HepG2 (cell line): ENCODE results near the gene PDGFRA.

Source experiments
- CTCF ChIP-seq: sonication (generic); formaldehyde crosslinking; IDR thresholded peaks from 2 replicates; pipeline ENCODE4 v1.5.0; 2020; ENCODE audit warnings: mild to moderate bottlenecking, missing genetic modification reagents, moderate library complexity
- JUNB ChIP-seq: sonication (generic); formaldehyde crosslinking; IDR thresholded peaks from 2 replicates; pipeline ENCODE4 v1.8.0; 2022; ENCODE audit warnings: missing genetic modification reagents, mild to moderate bottlenecking, borderline replicate concordance
- MNT ChIP-seq: fragments of 450-650 bp; IDR thresholded peaks from 2 replicates; pipeline ENCODE4 v1.6.1; 2016
- MZF1 ChIP-seq: sonication (generic); formaldehyde crosslinking; IDR thresholded peaks from 2 replicates; pipeline ENCODE4 v1.8.1; 2023; ENCODE audit warnings: mild to moderate bottlenecking, missing genetic modification reagents, borderline replicate concordance
- PBX3 ChIP-seq: sonication (generic); formaldehyde crosslinking; IDR thresholded peaks from 2 replicates; pipeline ENCODE4 v1.8.1; 2023; ENCODE audit warnings: missing genetic modification reagents, inconsistent platforms, borderline replicate concordance
- POLR2A ChIP-seq, 2 experiments: IDR thresholded peaks; 2 replicates each; pipeline ENCODE4 v1.6.1; 2011; ENCODE audit warnings: low read depth in 2 of 2, low read length in 2 of 2, mild to moderate bottlenecking in 1 of 2, moderate library complexity in 1 of 2; ENCODE audit not compliant: insufficient read depth in 1 of 2
- SALL2 ChIP-seq: sonication (generic); formaldehyde crosslinking; IDR thresholded peaks from 2 replicates; pipeline ENCODE4 v1.8.1; 2023; ENCODE audit warnings: mild to moderate bottlenecking, missing genetic modification reagents, inconsistent platforms
- ZBTB33 ChIP-seq: sonication (generic); formaldehyde crosslinking; IDR thresholded peaks from 2 replicates; pipeline ENCODE4 v1.4.0; 2020; ENCODE audit warnings: missing genetic modification reagents
- ZNF362 ChIP-seq: sonication (generic); formaldehyde crosslinking; IDR thresholded peaks from 2 replicates; pipeline ENCODE4 v1.4.0; 2020; ENCODE audit warnings: missing genetic modification reagents, mild to moderate bottlenecking, borderline replicate concordance

- TF ChIP-seq JUNB (CRISPR knock-in tag) (no peak), PBX3 (CRISPR knock-in tag) (no peak), SALL2 (CRISPR knock-in tag) (no peak), POLR2A (IDR thresholded peaks at IDR 0.05; ENCODE audit: insufficient read depth in 1 of 2, low read depth in 2 of 2, low read length in 2 of 2) (no peak), MNT (no peak), ZNF362 (CRISPR knock-in tag) (no peak), MZF1 (CRISPR knock-in tag) (no peak), ZBTB33 (no peak), CTCF (CRISPR knock-in tag) (no peak)
Observed at GRCh38 chr4:54333657-54334056, 104.6 kb downstream of the PDGFRA start.
